Mucosa of gallbladder (tissue), 1 donor: ENCODE data around the gene WDR5. TPM values are rescaled to one million over a fixed set of nuclear protein-coding genes. Genes with fewer than 3 reads are reported as not detected.

Source experiments
- DNase-seq: peaks from one replicate; pipeline ENCODE4 v3.0.0-alpha.2; 2020; ENCODE audit warnings: low spot score
- total RNA-seq: library from RNA; stranded (reverse); gene quantifications from one replicate; pipeline ENCODE4 v1.2.1, GENCODE V29; 2021
- donor health status: DM: no; HTN: no; CAD: no.

WDR5 gene
- total RNA-seq, 1 donor from 2014 or later, result 27.5 TPM

DNA sequence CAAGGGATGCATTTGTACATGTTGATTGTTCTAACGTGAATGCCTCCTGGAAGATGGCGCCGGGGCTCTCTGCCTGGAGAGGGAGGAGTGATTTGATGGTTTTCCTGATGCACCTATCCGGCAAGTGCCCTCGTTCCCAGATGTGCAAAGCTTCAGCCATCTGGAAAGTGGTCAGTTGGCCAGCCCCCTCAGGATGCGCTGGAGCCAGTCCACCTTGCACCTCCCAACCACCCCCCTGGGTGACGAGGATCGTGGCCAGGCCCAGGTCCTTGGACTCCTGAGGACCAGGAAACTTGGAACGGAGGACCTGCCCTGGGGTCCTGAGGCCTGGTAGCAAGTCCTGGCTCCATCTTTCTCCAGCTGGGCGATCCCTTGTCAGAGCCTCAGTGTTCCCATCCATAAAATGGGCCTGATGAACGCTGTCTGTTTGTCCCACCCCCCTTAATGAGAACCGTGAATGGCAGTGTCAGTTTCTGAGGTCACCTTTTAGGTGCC lies 52.1 kb downstream of the WDR5 start:
- no peak for DNase-seq

DNA sequence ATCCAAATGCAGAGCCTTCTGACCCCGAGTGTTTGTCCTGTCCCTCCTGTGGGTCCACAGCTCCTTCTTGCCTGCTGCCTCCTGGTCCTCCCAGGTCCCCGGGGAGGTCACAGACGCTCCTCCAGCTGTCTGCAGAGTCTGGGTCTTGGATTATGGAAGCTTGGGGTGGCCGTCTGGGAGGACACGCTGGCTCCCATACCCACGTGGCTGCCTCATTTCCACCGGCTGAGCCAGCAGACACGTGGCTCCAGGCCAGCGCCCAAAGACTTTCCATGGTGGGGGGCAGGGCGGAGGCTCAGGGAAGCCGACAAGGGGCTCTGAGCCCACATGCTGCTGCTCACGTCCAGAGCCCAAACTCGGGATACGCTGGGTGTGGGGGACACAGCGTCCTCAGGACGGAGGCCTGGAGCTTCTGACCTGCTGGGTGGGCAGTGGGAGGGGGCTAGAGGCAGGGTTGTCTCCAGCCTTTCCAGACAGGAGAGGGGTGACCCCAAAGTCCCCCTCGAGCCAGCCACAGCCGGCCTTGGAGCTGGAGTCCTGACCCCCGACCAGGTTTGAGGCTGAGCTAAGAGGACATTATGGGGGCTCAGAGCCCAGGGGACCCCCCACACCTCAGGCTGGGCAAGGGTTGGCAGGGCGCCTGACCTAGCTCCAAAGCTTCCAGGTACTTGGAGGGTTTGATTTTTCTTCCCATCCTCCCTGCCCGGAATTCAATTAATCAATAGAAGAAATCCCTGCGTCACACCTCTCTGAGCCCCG lies 52.7 kb downstream of the WDR5 start:
- no peak for DNase-seq

DNA sequence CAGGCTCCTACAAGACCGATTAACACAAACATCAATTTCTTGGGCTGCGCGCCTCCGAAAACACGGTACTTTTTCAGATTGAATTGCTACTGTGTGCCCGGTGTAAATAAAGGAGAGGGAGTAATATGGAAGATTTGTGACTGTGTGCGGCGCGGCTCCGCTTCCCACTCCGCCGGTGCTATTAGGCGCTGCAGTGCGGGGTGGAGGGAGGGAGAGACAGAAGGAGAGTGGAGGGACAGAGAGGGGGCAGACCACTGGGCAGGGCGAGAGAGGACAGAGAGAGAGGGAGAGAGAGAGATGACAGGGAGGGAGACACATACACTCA lies 53.2 kb downstream of the WDR5 start:
- DNase-seq, result no peak

DNA sequence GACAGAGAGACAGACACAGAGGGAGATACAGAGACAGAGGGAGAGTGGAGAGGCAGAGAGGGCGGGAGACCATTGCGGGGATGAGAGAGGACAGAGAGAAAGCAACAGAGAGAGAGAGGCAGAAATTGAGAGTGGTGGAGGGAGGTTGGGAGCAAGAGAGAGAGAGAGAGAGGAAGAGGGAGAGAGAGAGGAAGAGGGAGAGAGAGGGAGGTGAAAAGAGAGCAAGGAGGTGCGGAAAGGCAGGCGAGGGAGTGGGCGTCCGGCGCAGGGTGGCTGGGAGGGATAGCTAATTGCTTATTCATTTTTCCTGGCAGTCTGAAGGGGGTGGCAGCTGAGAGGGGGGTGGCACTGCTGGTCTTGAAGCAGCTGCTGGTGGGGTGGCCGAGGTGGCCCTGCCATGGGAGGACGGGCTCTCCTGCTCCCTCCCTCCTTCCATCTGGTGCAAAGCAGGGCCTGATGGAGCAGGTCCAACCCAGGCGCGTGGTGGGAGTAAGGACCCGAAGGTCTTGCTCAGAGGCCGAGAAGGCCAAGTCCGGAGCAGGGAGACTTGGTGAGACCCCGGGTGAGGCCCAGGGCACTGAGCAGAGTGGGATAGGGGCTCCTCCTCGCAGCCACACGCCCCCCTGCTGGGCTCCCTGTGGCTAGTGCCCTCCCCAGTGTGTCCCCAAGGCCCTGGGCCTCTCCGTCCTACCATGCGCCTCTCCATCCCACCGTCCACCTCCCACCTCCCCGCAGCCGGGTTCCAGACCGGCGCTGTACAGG lies 53.8 kb downstream of the WDR5 start:
- no peak for DNase-seq

DNA sequence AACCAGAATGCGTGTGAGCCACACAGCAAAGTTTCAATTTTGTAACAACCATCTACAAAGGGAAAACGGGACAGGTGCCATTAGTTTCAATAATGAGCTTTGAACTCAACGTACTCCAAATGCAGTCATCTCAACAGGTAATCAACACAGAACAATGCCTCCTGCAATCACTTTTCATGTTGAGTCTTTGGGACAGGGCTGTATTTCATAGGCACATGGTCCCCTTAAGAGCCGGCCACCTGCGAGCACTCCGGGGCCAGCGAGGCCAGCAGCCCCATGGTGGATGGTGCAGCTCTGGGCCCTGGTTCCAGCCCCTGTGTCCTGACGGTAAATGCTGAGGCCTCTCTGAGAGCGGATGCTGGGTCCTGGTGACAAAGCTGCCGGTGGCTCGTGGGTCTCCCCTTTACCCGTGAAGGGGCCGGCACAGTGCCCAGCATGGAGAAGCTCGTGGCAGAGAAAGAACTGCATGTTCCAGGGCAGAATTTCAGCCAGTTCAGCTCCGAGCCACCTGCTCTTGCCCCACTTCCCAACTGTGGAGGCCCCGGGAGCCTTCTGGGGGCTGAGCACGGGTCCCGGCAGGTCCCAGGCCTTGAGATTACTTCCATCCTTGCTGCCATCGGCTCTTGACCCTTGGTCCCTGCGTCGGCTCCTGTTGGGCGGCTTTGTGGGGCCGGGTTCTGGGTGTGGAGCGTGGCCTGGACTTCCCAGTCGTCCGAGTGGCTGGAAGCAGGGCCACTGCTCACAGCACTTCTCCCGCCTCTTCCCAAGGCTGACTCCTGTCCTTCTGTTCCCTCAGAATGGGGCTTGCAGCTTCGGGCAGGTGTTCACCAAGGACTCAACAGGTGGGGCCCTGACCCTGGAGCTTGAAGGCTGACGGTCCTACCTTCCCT lies 54.6 kb downstream of the WDR5 start:
- DNase-seq, result no peak

DNA sequence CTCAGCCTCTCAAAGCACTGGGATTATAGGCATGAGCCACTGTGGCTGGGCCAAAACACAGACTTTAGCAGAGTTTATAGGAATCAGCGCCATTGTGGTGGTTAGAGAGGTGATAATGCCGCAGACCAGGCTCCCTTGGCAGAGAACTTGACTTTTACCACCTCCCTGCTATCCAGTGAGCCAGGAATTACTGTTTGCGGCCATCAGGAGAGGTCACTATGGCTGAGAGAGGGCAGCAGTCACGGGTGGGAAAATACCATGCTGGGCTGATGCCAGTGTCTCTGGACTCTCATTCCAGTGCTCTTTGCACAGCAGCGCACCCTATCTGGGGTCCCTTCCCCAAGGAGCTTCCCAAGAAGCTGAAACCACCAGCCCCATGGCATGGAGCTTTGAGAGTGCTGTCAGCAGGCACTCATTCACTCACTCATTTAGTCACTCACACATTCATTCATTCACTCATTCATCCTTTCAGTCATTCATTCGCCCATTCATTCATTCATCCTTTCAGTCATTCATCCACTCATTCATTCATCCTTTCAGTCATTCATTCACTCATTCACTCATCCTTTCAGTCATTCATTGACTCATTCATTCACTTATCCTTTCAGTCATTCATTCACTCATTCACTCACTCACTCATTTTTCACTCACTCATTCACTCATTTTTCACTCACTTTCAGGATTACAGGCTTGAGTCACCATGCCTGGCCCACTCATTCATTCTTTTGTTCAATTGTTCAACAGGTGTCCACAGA lies 55.8 kb downstream of the WDR5 start:
- DNase-seq, result no peak

DNA sequence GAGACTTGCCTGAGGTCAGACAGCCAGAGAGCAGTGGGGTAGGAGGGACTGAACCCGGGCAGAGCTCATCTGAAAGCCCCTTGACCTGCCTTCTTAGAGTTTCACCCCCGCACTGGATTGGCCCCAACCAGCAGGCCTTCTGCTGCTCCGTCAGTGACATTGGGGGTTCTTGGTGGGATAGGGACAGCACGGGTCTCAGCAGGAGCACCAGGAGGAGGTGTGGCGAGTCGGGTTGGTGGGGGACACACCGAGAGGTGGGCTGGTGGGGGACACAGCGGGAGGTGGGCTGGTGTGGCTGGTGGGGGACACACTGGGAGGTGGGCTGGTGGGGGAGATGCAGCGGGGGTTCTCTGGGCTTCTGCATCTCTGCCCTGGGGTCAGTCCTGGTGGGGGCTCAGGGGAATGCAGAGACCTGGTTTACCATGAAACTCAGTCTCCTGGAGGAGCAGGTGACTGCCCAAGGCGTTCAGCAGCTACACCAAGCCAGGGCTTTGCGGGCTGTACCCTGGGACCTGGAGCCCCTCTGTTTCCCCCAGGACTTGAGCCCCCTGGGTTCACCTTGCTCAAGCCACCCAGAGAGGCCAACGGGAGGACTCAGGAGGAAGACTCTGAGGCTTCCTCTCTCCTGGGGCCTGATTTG lies 56.5 kb downstream of the WDR5 start:
- DNase-seq, result no peak

DNA sequence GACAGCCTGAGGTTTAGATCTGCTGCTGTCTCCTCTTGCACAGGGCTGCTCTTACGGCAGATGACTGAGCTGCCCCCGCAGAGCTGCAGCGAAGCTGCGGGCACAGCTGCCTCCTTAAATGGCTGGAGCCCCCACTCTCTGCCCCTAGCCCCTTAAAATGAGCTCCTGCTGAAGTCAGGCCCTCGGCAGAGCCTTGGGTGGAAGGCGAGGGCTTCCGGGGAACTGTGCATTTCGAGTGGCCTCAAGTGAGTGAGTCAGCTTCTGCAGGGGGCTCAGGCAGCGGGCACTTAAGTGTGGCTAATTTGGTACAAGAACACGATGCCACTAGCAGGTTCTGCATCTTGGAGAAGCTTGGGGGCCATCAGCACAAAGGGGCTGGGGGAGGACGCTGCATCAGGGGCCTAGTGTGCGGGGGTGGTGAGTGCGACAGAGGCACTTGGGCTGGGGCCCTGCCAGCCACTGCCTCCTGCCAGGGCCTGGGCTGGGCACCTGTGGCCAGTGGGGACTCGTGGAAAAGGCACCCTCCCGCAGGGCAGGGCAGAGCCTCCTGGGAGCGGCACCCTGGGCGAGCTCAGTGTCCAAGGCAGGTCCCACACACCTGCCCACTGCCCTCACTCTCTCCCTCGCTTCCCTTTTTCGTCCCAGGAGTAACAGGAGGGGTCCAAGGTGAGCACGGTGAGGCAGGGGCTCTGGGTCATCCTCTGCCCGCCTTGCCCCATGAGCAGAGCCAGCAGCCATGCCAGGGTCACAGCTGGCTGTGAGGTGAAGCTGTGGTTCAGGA lies 57.3 kb downstream of the WDR5 start:
- no peak for DNase-seq

DNA sequence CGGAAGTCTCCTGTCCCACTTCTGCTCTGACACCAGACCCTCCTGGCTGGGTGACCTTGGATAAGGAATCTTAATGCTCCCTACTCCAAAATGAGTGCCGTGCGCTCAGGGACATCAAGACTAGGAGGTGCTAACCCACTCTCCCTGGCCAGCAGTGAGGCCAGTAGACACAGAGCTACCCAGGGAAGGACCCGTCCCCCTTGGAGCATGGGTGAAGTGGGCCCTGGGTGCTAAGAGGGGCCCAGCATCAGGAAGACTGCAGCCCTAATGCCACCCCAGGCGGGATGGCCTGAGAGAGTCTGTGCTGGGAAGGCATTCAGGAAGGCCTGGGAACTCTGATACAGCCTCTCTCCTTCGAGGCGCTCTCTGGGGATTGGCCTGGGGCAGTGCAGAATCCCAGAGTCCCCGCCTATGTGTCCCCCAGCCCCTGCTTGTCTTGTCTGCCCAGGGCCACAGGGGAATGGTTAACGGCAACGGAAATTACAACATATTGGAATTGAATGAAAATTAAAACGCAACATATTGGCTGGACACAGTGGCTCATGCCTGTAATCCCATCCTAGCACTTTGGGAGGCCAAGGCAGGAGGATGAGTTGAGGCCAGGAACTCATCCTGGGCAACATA lies 58.1 kb downstream of the WDR5 start:
- no peak for DNase-seq

DNA sequence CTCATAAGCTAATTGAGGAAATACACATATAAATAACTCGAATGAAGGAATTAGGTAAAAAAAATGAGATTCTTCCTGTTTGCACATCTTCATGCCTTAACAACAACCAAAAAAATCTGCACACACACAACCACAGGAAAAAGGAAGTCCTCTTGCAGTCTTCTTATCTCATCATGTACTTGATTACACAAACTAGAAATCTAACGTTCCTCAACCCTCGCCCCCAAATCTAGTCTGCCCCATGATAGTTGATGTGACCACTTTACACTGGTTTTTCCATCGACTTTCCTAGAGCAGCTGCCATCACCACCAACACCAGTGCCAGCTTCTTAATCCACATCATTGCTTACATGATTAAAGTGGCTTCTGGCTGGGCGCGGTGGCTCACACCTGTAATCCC lies 59.7 kb downstream of the WDR5 start:
- DNase-seq, result no peak

DNA sequence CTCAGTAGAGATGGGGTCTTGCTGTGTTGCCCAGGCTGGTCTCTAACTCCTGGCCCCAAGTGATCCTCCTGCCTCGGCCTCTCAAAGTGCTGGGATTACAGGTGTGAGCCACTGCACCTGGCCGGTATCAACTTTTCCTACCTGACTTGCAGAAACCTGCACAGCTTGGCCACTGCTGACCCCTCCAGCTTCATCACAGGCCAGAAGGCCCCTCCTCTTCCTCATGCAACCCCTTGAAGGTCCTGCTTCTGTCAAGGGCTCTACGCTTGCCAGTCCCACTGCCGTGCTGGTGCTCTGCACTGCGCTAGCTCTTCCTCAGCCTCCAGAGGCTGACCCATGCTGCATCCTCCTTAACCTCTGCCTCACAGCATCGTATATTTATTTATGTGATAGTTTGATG lies 61.0 kb downstream of the WDR5 start:
- DNase-seq, result no peak

DNA sequence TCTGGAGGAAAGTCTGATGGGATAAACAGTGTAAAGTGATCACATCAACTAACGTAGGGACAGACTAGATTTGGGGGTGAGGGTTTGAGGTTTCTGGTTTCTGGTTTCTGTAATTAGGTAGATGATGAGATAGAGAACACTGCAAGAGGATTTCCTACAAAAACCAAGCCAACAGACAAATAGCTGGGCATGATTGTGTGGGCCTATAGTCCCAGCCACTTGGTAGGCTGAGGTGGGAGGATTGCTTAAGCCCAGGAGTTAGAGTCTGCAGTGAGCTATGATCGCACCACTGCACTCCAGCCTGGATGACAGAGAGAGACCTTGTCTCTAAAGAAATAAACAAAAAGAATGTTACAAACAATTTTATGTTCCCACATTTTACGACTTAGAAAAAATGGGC lies 62.9 kb downstream of the WDR5 start:
- no peak for DNase-seq

DNA sequence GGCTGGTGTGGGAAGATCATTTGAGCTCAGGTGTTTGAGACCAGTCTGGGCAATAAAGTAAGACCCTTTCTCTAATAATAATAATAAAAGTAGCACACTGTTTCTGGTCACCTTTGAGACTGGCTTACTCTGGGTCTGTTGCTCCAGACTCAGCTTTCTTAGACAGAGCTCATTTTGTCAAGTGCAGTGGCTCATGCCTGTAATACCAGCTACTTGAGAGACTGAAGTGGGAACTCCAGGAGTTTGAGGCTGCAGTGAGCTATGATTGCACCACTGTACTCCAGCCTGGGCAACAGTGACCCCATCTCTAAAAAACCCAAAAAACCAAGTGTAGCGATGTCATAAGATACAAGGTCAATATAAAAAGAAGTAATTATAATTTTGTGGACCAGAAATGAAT lies 64.8 kb downstream of the WDR5 start:
- DNase-seq, result no peak

DNA sequence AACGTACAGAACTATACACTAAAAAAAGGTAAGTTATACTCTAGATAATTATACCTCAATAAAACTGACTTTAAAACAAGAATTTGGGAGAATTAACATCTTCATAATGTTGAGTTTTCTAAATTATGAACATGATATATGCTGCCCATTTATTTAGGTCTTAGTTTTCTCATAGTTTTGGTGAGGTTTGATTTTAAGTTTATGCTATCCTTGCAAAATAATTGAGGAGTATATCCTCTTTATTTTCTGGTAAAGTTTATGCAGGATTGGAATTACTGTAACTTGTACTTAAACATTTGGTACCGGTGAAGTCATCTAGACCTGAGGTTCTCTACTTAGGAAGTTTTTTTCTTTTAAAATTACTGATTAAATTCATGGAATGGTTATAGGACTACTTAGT lies 67.3 kb downstream of the WDR5 start:
- no peak for DNase-seq

DNA sequence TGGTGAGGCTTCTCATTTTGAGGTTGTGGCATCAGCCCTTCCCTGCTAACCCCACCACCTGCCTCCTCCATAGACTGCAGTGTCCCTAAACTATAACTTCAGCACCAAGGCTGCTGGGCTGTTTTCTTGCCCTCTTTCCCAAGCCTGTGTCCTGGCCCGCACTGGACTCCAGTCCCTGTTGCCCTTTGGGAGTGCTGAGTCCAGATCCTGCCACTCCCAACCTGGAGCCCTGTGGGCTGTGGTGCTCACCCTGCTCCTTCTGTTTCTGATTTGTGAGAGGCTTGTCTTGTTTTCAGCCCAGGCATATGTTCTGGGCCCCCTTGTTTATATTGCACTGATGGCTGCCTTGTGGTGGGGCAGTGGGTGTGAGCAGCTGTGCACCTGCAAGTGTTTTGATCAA lies 68.2 kb downstream of the WDR5 start:
- DNase-seq, result no peak

DNA sequence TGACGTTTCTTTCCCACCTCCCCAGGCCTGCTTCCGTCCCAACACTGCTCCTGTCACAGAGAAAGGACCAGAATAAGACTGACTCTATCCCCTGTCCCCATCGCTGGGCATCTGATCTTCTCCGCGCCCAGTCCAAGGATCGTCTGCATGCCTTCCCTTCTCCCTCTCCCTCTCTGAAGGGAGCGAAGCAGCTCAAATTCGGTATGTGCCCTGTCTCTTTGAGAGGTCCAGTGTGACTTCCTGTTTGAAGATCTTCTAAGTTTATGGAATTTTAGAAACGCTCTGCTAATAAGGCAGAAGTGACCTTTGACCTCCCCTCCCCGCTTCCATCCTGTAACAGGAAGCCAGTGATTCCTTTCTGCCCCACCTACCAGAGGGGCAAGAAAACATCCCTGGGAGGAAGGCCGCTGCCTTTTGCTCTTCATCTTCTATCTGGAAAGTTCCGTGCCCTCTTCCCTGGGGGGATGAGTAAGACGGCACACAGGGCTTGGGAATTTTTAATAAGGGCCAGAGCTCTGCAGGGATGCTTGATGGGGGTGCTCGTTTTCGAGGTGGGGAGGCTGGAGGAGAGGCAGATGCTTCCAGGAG lies 69.2 kb downstream of the WDR5 start:
- no peak for DNase-seq

DNA sequence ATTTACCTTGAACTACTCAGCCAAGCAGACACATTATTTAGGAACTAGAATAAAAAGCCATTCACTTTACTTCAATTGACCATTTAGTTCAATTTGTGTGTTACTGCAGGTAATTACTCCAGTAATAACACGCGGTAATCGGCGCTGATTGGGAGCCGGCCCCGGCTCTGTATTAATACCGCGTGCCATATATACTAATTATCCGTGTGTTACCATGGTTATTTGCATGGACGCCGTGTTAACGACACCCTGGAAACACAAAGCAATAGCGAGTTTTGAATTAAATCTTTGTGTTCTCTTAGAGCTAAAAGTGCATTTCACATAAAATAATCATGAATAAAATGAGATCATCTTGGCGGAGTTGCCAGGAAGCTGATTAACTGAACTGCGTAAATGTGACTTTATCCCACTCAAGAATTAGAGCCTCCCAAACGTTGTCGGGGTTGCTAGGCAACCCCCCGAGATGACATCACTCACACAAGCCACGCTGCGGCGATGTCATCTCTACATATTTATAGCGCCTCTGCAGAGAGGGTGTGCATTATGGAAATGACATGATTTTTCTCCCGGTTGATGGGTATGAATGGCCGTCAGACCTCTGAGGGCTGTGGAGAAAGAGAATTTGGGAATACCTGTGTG lies 69.9 kb downstream of the WDR5 start:
- no peak for DNase-seq

DNA sequence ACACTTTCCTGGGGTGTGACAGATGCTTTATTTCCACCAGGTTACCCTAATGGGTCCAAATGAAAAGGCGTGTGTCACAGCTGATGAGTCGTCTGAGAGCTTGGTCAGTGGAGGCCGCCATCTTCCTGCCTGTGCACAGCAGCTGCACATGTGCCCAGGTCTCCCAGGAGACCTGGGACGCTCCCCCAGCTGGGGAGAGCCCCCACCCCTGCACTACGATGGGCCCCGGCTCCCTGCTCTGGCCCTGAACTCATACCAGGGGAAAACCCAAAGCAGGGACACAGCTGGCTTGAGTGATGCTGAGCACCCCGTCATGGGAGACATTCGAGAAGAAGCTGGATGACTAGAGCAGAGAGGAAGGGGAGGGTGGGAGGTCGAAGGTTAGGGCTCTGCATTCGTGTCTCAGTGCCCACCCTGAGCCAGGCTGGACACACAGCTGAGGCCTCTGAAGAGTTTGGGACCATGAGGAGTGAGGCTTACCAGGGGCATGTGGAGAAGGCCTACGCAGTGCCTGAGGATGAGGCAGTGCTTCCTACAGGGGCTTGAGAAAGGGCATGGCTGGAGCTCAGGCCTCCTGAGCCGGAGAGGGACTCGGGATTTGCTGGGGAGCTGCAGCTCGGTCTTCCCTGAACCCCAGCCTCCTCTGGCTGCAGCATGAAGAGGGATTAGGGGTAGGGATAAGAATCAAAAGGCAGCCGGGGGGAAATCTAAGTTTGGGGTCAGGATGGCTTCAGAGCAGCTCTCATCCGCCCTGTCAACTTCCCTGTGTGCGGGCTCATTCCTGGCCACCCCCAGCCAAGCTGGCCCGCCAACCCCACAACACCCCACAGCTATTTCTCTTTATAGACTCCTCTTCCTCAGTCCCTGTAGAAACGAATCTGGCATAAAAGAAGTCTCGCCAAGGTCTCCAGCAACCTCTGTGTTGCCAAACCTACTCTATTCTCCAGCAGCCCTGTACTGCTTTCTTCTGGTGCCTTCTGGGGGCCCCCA lies 70.7 kb downstream of the WDR5 start:
- no peak for DNase-seq
